Muscle layer of duodenum (tissue), 2 donors: ENCODE data around the gene SVIL.
A peak's percentile ranks its signal among the peaks of the same experiment; 100 is the strongest.
"Not testable (repeated sequence)": the region's sequence is repeated elsewhere in the genome, so short reads cannot be mapped to it uniquely, and the experiment has no call there.

Source experiments
- H3K27ac ChIP-seq: one replicate; pipeline ENCODE4 v1.7.0; 2013; ENCODE audit warnings: mild to moderate bottlenecking, low read length
- H3K27me3 ChIP-seq: one replicate; pipeline ENCODE4 v1.7.0; 2013; ENCODE audit warnings: low read depth, mild to moderate bottlenecking, control low read depth, low read length
- H3K36me3 ChIP-seq, 2 donors: one replicate each; pipeline ENCODE4 v1.7.0; 2013; ENCODE audit warnings: low read length in 2 of 2, control low read depth in 1 of 2, mild to moderate bottlenecking in 1 of 2; ENCODE audit not compliant: insufficient read depth in 2 of 2, control insufficient read depth in 1 of 2
- H3K4me1 ChIP-seq, 2 donors: one replicate each; pipeline ENCODE4 v1.7.0; 2013; ENCODE audit warnings: low read length in 2 of 2, mild to moderate bottlenecking in 2 of 2, control low read depth in 1 of 2, moderate library complexity in 1 of 2; ENCODE audit not compliant: insufficient read depth in 2 of 2, control insufficient read depth in 1 of 2
- H3K4me3 ChIP-seq, 2 donors: one replicate each; pipeline ENCODE4 v1.7.0; 2013; ENCODE audit warnings: low read length in 2 of 2, low read depth in 1 of 2, mild to moderate bottlenecking in 1 of 2
- H3K9me3 ChIP-seq, 2 donors: one replicate each; pipeline ENCODE4 v1.7.0; 2013; ENCODE audit warnings: low read length in 2 of 2, control low read depth in 1 of 2, mild to moderate bottlenecking in 1 of 2; ENCODE audit not compliant: control insufficient read depth in 1 of 2
- donor health status: healthy.

The SVIL gene

GRCh38 chr10:29609696-29610095 lies 25.1 kb downstream of the SVIL start:
- peaks cover 0 to 54% of the 10 kb centered on the region in 2 donors for H3K4me1 ChIP-seq
- no peak overlapping the region for H3K27ac ChIP-seq

GRCh38 chr10:29608476-29609301 lies 26.1 kb downstream of the SVIL start:
- Histone ChIP-seq H3K4me3 (no peak overlapping the region), H3K9me3 (no peaks in the 10 kb centered on the region), H3K27me3 (no peaks in the 10 kb centered on the region), H3K36me3 (no peaks in the 10 kb centered on the region), H3K4me1 (peaks cover 0 to 56% of the 10 kb centered on the region in 2 donors), H3K27ac (no peak overlapping the region)

More at GRCh38 chr10:29609696-29610095, 25.1 kb downstream of the SVIL start:
- Histone ChIP-seq H3K27me3 (no peaks in the 10 kb centered on the region), H3K9me3 (no peaks in the 10 kb centered on the region), H3K4me3 (no peak overlapping the region), H3K36me3 (no peaks in the 10 kb centered on the region)

GRCh38 chr10:29608062-29608461 lies 26.7 kb downstream of the SVIL start:
- H3K4me3 ChIP-seq, result no peak overlapping the region
- H3K27me3 ChIP-seq, result no peaks in the 10 kb centered on the region
- H3K27ac ChIP-seq, result no peak overlapping the region
- H3K9me3 ChIP-seq, result no peaks in the 10 kb centered on the region
- peaks cover 0 to 58% of the 10 kb centered on the region in 2 donors for H3K4me1 ChIP-seq
- no peaks in the 10 kb centered on the region for H3K36me3 ChIP-seq

GRCh38 chr10:29607576-29607975 lies 27.2 kb downstream of the SVIL start:
- Histone ChIP-seq H3K27ac (no peak overlapping the region), H3K4me1 (peaks cover 0 to 58% of the 10 kb centered on the region in 2 donors), H3K36me3 (no peaks in the 10 kb centered on the region), H3K9me3 (no peaks in the 10 kb centered on the region), H3K4me3 (no peak overlapping the region), H3K27me3 (no peaks in the 10 kb centered on the region)

- peaks cover 0 to 49% of the 10 kb centered on the region in 2 donors for H3K4me1 ChIP-seq
- not testable (repeated sequence) for H3K27me3 ChIP-seq, H3K4me3 ChIP-seq, H3K9me3 ChIP-seq, H3K27ac ChIP-seq, H3K36me3 ChIP-seq
Observed at GRCh38 chr10:29606693-29607092, 28.1 kb downstream of the SVIL start.

GRCh38 chr10:29604291-29604825 lies 30.4 kb downstream of the SVIL start:
- Histone ChIP-seq H3K27ac (no peak overlapping the region), H3K27me3 (no peaks in the 10 kb centered on the region), H3K4me3 (no peak overlapping the region), H3K9me3 (no peaks in the 10 kb centered on the region), H3K36me3 (no peaks in the 10 kb centered on the region), H3K4me1 (peaks cover 0 to 48% of the 10 kb centered on the region in 2 donors)

- Histone ChIP-seq H3K4me1 (peaks cover 4 to 48% of the 10 kb centered on the region in 2 donors), H3K4me3 (no peak overlapping the region), H3K9me3 (no peaks in the 10 kb centered on the region), H3K36me3 (no peaks in the 10 kb centered on the region), H3K27me3 (no peaks in the 10 kb centered on the region), H3K27ac (peak overlapping the region; percentile 5)
Observed at GRCh38 chr10:29603223-29603896, 31.4 kb downstream of the SVIL start.

- Histone ChIP-seq H3K27me3 (no peaks in the 10 kb centered on the region), H3K9me3 (no peaks in the 10 kb centered on the region), H3K4me1 (peaks cover 4 to 45% of the 10 kb centered on the region in 2 donors), H3K27ac (no peak overlapping the region), H3K4me3 (no peak overlapping the region), H3K36me3 (peaks cover 0 to 2% of the 10 kb centered on the region in 2 donors)
Observed at GRCh38 chr10:29600821-29601220, 34.0 kb downstream of the SVIL start.

- Histone ChIP-seq H3K36me3 (peaks cover 0 to 4% of the 10 kb centered on the region in 2 donors), H3K4me3 (no peak overlapping the region), H3K4me1 (peaks cover 4 to 45% of the 10 kb centered on the region in 2 donors), H3K27ac (no peak overlapping the region), H3K9me3 (no peaks in the 10 kb centered on the region), H3K27me3 (no peaks in the 10 kb centered on the region)
Observed at GRCh38 chr10:29600067-29600466, 34.7 kb downstream of the SVIL start.

- peak overlapping the region; percentile 33 for H3K27ac ChIP-seq
Observed at GRCh38 chr10:29598851-29599311, 35.9 kb downstream of the SVIL start.

GRCh38 chr10:29596826-29597225 lies 37.9 kb downstream of the SVIL start:
- no peak overlapping the region for H3K4me3 ChIP-seq
- H3K36me3 ChIP-seq, result peaks cover 0 to 4% of the 10 kb centered on the region in 2 donors
- no peaks in the 10 kb centered on the region for H3K9me3 ChIP-seq
- H3K4me1 ChIP-seq, result peaks cover 4 to 51% of the 10 kb centered on the region in 2 donors
- no peak overlapping the region for H3K27ac ChIP-seq
- no peaks in the 10 kb centered on the region for H3K27me3 ChIP-seq

More at GRCh38 chr10:29598851-29599311, 35.9 kb downstream of the SVIL start:
- no peaks in the 10 kb centered on the region for H3K27me3 ChIP-seq
- peak overlapping the region; percentile 7 to 12 for H3K4me3 ChIP-seq
- peaks cover 4 to 46% of the 10 kb centered on the region in 2 donors for H3K4me1 ChIP-seq
- no peaks in the 10 kb centered on the region for H3K9me3 ChIP-seq
- peaks cover 0 to 4% of the 10 kb centered on the region in 2 donors for H3K36me3 ChIP-seq
